HAP-1 (cell line): Measurements from ENCODE around the gene MAGI2.
A peak's percentile ranks its signal among the peaks of the same experiment; 100 is the strongest.

Experiments used
- DNase-seq, 2 experiments: peaks; one replicate each; pipeline ENCODE4 v3.0.0-alpha.2; 2016 to 2020; ENCODE audit warnings: low spot score in 2 of 2
- H3K27me3 ChIP-seq: fragments of 250-450 bp; sonication (Bioruptor Pico); 2 replicates; pipeline ENCODE4 v1.5.1; 2020; ENCODE audit warnings: low read depth, mild to moderate bottlenecking, moderate library complexity
- H3K36me3 ChIP-seq: fragments of 250-450 bp; sonication (Bioruptor Pico); replicated peaks from 2 replicates; pipeline ENCODE4 v1.5.1; 2020; ENCODE audit warnings: mild to moderate bottlenecking
- H3K4me1 ChIP-seq: fragments of 250-450 bp; sonication (Bioruptor Pico); 2 replicates; pipeline ENCODE4 v1.5.1; 2020; ENCODE audit warnings: mild to moderate bottlenecking
- H3K4me3 ChIP-seq: fragments of 250-450 bp; sonication (Bioruptor Pico); 2 replicates; pipeline ENCODE4 v1.5.1; 2020; ENCODE audit warnings: mild to moderate bottlenecking, moderate library complexity
- H3K9me3 ChIP-seq: fragments of 250-450 bp; sonication (Bioruptor Pico); 2 replicates; pipeline ENCODE4 v1.5.1; 2020; ENCODE audit warnings: mild to moderate bottlenecking, moderate library complexity
- in situ Hi-C: fragments of 300-500 bp; cut with MboI; formaldehyde crosslinking; loops from 3 replicates; pipeline ENCODE4 v1.14.3; 2020; ENCODE audit warnings: low sequenced_read_pairs, inconsistent platforms, mixed read lengths

Gene MAGI2

GRCh38 chr7:78497728-78498427 is 955.6 kb downstream of the MAGI2 start:
- DNase-seq, result no peak
- Histone ChIP-seq H3K4me3 (no peak overlapping the region), H3K27me3 (no peaks in the 10 kb centered on the region), H3K36me3 (no peaks in the 10 kb centered on the region), H3K4me1 (peaks cover 21% of the 10 kb centered on the region), H3K9me3 (no peaks in the 10 kb centered on the region)
- in situ Hi-C loops, result no loop called here

- H3K9me3 ChIP-seq, result no peaks in the 10 kb centered on the region
- no peak overlapping the region for H3K4me3 ChIP-seq
- in situ Hi-C loops, result no loop called here
- H3K36me3 ChIP-seq, result no peaks in the 10 kb centered on the region
- no peaks in the 10 kb centered on the region for H3K27me3 ChIP-seq
- H3K4me1 ChIP-seq, result peaks cover 31% of the 10 kb centered on the region
- no peak for DNase-seq
Measured at GRCh38 chr7:78496096-78496630, 957.3 kb downstream of the MAGI2 start.

- H3K9me3 ChIP-seq, result no peaks in the 10 kb centered on the region
- H3K27me3 ChIP-seq, result no peaks in the 10 kb centered on the region
- H3K36me3 ChIP-seq, result no peaks in the 10 kb centered on the region
- peaks cover 42% of the 10 kb centered on the region for H3K4me1 ChIP-seq
- peak in 1 of 2 experiments; percentile 19 for DNase-seq
- no peak overlapping the region for H3K4me3 ChIP-seq
- in situ Hi-C loops, result no loop called here
Measured at GRCh38 chr7:78493401-78493800, 960.1 kb downstream of the MAGI2 start.

GRCh38 chr7:78492146-78492545 is 961.3 kb downstream of the MAGI2 start:
- Histone ChIP-seq H3K9me3 (no peaks in the 10 kb centered on the region), H3K4me1 (peaks cover 41% of the 10 kb centered on the region), H3K4me3 (no peak overlapping the region), H3K36me3 (no peaks in the 10 kb centered on the region), H3K27me3 (no peaks in the 10 kb centered on the region)
- in situ Hi-C loops, result no loop called here
- DNase-seq, result no peak

- in situ Hi-C loops, result no loop called here
- no peaks in the 10 kb centered on the region for H3K27me3 ChIP-seq
- H3K4me1 ChIP-seq, result peaks cover 30% of the 10 kb centered on the region
- H3K4me3 ChIP-seq, result no peak overlapping the region
- no peaks in the 10 kb centered on the region for H3K36me3 ChIP-seq
- H3K9me3 ChIP-seq, result no peaks in the 10 kb centered on the region
- no peak for DNase-seq
Measured at GRCh38 chr7:78490524-78490923, 962.9 kb downstream of the MAGI2 start.

- H3K4me1 ChIP-seq, result peaks cover 30% of the 10 kb centered on the region
- in situ Hi-C loops, result no loop called here
- H3K36me3 ChIP-seq, result no peaks in the 10 kb centered on the region
- H3K9me3 ChIP-seq, result no peaks in the 10 kb centered on the region
- DNase-seq, result peak in 1 of 2 experiments; percentile 28
- no peak overlapping the region for H3K4me3 ChIP-seq
- H3K27me3 ChIP-seq, result no peaks in the 10 kb centered on the region
Measured at GRCh38 chr7:78489476-78490240, 963.8 kb downstream of the MAGI2 start.

- no peak for DNase-seq
- peaks cover 21% of the 10 kb centered on the region for H3K4me1 ChIP-seq
- H3K36me3 ChIP-seq, result no peaks in the 10 kb centered on the region
- in situ Hi-C loops, result no loop called here
- H3K9me3 ChIP-seq, result no peaks in the 10 kb centered on the region
- H3K27me3 ChIP-seq, result no peaks in the 10 kb centered on the region
- no peak overlapping the region for H3K4me3 ChIP-seq
Measured at GRCh38 chr7:78487464-78487863, 966.0 kb downstream of the MAGI2 start.

GRCh38 chr7:78479348-78479747 is 974.1 kb downstream of the MAGI2 start:
- no peaks in the 10 kb centered on the region; the same call in 1 of the 2 replicates for H3K27me3 ChIP-seq
- DNase-seq, result no peak
- no peak overlapping the region for H3K4me3 ChIP-seq
- no peaks in the 10 kb centered on the region for H3K4me1 ChIP-seq
- no peaks in the 10 kb centered on the region for H3K9me3 ChIP-seq
- in situ Hi-C loops, result no loop called here
- no peaks in the 10 kb centered on the region for H3K36me3 ChIP-seq

GRCh38 chr7:78476851-78477405 is 976.5 kb downstream of the MAGI2 start:
- Histone ChIP-seq H3K9me3 (no peaks in the 10 kb centered on the region), H3K36me3 (no peaks in the 10 kb centered on the region), H3K4me3 (no peak overlapping the region), H3K4me1 (no peaks in the 10 kb centered on the region), H3K27me3 (no peaks in the 10 kb centered on the region; the same call in 1 of the 2 replicates)
- DNase-seq, result no peak
- in situ Hi-C loops, result no loop called here

GRCh38 chr7:78473571-78474301 is 979.7 kb downstream of the MAGI2 start:
- Histone ChIP-seq H3K9me3 (no peaks in the 10 kb centered on the region), H3K4me1 (peaks cover 13% of the 10 kb centered on the region), H3K36me3 (no peaks in the 10 kb centered on the region), H3K4me3 (no peak overlapping the region), H3K27me3 (no peaks in the 10 kb centered on the region; the same call in 1 of the 2 replicates)
- no peak for DNase-seq
- in situ Hi-C loops, result no loop called here

- in situ Hi-C loops, result no loop called here
- DNase-seq, result no peak
Measured at GRCh38 chr7:78473021-78473420, 980.4 kb downstream of the MAGI2 start.

GRCh38 chr7:78472519-78472918 is 980.9 kb downstream of the MAGI2 start:
- Histone ChIP-seq H3K36me3 (no peaks in the 10 kb centered on the region), H3K4me1 (peaks cover 13% of the 10 kb centered on the region), H3K9me3 (no peaks in the 10 kb centered on the region), H3K4me3 (no peak overlapping the region), H3K27me3 (no peaks in the 10 kb centered on the region; the same call in 1 of the 2 replicates)
- DNase-seq, result no peak
- in situ Hi-C loops, result no loop called here

More at GRCh38 chr7:78473021-78473420, 980.4 kb downstream of the MAGI2 start:
- no peaks in the 10 kb centered on the region; the same call in 1 of the 2 replicates for H3K27me3 ChIP-seq
- no peaks in the 10 kb centered on the region for H3K36me3 ChIP-seq
- H3K4me1 ChIP-seq, result peaks cover 13% of the 10 kb centered on the region
- no peaks in the 10 kb centered on the region for H3K9me3 ChIP-seq
- H3K4me3 ChIP-seq, result no peak overlapping the region

- DNase-seq, result no peak
- H3K36me3 ChIP-seq, result no peaks in the 10 kb centered on the region
- H3K27me3 ChIP-seq, result no peaks in the 10 kb centered on the region
- peaks cover 11% of the 10 kb centered on the region for H3K4me1 ChIP-seq
- H3K9me3 ChIP-seq, result no peaks in the 10 kb centered on the region
- in situ Hi-C loops, result no loop called here
- H3K4me3 ChIP-seq, result no peak overlapping the region
Measured at GRCh38 chr7:78465894-78466293, 987.6 kb downstream of the MAGI2 start.
